Astrocyte (in vitro differentiated cells and primary cell): Measurements from ENCODE around the gene PLD1.

Experiments used
- CTCF ChIP-seq: IDR thresholded peaks from 2 replicates; pipeline ENCODE4 v1.5.1; 2011; ENCODE audit warnings: low read depth, mild to moderate bottlenecking, inconsistent platforms, low read length, moderate library complexity; ENCODE audit not compliant: insufficient read depth
- EZH2 ChIP-seq: IDR thresholded peaks from 2 replicates; pipeline ENCODE4 v1.6.1; 2012; ENCODE audit warnings: mild to moderate bottlenecking, low read length, inconsistent platforms; ENCODE audit not compliant: insufficient read depth

GRCh38 chr3:171676601-171677175 is 133.6 kb downstream of the PLD1 start:
- no peak for TF ChIP-seq EZH2
- TF ChIP-seq CTCF, result no peak
